ENCODE data around the gene LRBA.
A peak's percentile ranks its signal among the peaks of the same experiment; 100 is the strongest.
"Not testable (repeated sequence)": the region's sequence is repeated elsewhere in the genome, so short reads cannot be mapped to it uniquely, and the experiment has no call there.

Gene LRBA

DNA sequence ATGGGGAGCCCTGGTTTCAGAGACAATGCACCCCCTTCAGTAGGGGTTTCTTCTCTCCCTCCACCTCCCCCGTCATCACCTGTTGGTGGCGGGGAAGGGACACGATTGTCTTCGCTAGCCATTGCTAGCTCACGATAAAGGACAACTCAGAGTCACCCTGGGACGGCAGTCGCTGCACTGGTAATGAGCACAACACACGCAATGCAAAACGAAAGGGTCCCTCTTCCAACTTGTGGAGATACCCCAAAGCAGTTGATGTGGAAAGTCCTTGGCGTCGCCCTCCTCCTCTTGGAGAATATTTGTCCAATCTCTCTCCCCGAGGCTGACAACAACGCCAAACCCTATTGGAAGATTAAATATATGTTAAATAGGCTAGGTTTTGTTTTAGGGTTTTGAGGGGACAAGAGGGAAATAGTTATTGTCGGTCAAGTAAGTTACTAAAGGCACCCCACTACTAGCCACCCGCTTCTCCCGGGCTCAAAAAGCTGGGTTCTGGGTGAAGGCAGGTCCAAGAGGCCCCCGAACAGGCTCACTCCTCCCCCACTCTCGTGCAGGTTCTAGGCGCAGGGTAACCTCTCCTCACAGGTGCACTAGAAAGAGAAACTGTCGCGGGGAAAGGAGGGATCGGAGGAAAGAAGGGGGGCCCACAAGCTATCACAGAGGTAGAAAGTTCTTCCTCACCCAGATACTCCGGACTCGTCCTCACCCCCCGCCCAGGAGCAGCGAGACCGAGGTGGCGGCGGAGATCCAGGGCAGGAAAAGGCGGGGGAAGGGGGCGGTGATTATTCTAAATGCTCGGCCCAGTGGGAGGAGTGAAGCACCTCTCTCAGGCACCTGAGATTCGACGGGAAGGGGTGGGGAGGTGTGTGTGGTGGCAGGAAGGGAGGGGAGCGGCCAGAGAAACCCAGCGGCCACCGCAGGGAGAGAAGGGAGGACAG lies at the start of gene LRBA:
TSS of gene LRBA (minus strand) at position 764 of the 938 bp plus-strand sequence. CDS start at position 122, 642 bp downstream.
- DNase-seq (ENCODE audit: low read depth in 2 of 2) = peak; percentile 62 to 82

DNA sequence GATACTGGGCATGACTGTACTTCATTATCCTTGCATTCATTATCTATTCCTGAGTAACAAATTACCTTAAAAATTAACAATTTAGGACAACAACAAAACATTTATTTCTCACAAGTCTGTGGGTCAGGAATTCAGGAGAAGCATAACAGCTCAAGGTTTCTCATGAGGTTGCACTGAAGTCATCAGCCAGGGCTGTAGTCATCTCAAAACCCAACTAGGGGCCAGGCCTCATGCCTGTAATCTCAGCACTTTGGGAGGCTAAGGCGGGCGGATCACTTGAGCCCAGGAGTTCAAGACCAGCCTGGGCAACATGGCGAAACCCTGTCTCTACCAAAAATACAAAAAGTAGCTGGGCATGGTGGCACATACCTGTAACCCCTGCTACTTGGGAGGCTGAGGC lies 48.1 kb upstream of the LRBA start:
- not testable (repeated sequence) for DNase-seq (ENCODE audit: low read depth in 2 of 2)

DNA sequence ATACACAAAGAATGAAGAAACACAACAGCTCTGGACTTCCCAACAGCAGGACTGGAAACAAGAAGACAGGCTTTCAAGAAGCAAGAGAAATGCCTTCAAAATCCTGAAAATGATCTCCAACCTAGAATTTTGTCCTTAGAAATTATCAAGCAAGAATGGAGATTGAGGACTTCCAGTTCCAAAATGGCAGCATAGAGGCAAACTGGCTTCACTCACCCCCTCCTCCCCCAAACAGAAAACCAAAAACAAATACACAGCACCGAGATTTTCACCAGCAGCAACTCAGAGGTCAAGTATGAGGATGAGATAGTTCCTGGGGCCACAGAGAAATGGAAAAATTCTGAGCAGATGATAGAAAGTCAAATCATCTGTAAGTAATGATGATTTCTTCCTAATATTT lies 40.5 kb upstream of the LRBA start:
- DNase-seq (ENCODE audit: low read depth in 2 of 2) = no peak

DNA sequence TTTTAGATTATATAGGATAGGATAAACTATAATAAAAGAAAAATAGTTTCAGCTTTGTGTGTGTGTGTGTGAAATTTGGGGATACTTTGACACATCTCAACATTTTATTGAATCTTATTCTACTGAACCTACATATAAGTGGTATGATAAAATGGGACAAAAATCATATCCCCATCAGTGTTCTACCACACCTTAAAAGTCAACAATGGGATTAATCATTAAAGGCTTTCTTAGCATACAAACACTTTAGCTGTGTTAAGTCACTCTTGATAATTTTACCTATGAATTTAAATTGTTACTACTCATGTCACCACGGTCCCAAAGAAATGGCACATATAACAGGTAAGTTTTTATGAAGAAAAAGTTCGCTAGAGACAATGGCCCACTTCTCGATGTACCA lies 37.7 kb upstream of the LRBA start:
- DNase-seq (ENCODE audit: low read depth in 2 of 2) = no peak

- no peak for DNase-seq (ENCODE audit: low read depth in 2 of 2)
Measured at GRCh38 chr4:151049430-151049884, 34.4 kb upstream of the LRBA start.

- no peak for DNase-seq (ENCODE audit: low read depth in 2 of 2)
Measured at GRCh38 chr4:151048913-151049312, 33.8 kb upstream of the LRBA start.

- no peak for DNase-seq (ENCODE audit: low read depth in 2 of 2)
Measured at GRCh38 chr4:151046609-151047008, 31.5 kb upstream of the LRBA start.

DNA sequence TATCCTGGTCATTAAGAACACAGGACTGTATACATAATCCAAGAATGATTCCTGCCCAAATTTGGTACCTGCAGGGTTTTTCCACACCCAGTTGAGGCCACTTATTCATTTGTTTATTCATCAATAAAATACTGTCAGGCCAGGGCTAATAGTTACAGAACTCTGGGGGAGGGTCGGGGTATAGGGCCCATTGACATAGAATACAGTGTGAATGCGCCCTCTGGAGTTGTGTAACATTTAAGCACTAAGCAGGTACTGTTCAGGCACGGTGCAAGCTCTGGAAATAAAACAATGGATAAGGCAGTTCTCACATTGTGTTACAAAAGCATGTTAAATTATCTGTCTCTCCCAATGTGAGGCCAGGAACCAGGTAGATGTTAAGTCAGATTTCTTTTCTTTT lies 30.8 kb upstream of the LRBA start:
- DNase-seq (ENCODE audit: low read depth in 2 of 2) = no peak

GRCh38 chr4:151043803-151044515 lies 28.9 kb upstream of the LRBA start:
- DNase-seq (ENCODE audit: low read depth in 2 of 2) = no peak

- no peak for DNase-seq (ENCODE audit: low read depth in 2 of 2)
Measured at GRCh38 chr4:151039733-151040132, 24.6 kb upstream of the LRBA start.

DNA sequence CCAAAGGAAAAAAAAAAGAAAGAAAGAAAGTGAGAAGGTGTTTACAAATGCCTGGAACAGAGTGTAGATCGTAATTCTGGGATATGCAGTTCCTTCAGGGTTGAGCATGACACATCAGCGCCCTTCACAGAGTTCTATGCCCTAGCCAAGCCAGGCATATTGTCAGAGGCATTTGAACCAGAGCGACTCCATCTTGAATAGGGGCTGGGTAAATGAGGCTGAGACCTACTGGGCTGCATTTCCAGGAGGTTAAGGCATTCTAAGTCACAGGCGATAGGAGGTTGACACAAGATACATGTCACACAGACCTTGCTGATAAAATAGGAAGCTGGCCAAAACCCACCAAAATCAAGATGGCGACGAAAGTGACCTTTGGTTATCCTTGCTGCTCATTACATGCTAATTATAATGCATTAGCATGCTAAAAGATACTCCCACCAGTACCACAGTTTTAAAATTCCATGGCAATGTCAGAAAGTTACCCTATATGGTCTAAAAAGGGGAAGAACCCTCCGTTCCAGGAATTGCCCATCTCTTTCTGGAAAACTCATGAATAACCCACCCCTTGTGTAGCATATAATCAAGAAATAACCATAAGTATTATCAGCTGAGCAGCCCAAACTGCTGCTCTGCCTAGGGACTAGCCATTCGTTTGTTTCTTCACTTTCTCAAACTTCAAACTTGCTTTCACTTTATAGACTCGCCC lies 23.5 kb upstream of the LRBA start:
- DNase-seq (ENCODE audit: low read depth in 2 of 2) = no peak

GRCh38 chr4:151035911-151036310 lies 20.8 kb upstream of the LRBA start:
- no peak for DNase-seq (ENCODE audit: low read depth in 2 of 2)

DNA sequence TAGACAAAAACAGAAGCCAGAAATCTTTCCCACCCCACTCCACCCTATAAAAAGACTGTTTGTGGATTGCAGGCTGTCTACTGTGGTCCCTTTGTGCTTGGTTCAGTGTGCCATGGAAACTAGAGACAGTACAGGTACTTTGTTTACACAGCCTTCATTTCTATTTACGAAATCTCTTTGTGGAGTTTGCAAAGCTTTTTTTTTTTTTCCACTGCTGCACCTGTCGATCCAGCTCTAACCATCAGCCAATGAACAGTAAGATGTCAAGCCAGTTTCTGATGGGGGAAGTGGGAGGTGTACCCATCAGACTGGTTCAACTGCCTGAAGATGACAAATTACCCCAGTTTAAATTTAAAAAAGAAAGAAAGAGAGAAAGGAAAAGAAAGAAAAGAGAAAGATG lies 20.2 kb upstream of the LRBA start:
- DNase-seq (ENCODE audit: low read depth in 2 of 2) = no peak

GRCh38 chr4:151034829-151035228 lies 19.7 kb upstream of the LRBA start:
- DNase-seq (ENCODE audit: low read depth in 2 of 2) = no peak

GRCh38 chr4:151031831-151032605 lies 16.9 kb upstream of the LRBA start:
- no peak for DNase-seq (ENCODE audit: low read depth in 2 of 2)

DNA sequence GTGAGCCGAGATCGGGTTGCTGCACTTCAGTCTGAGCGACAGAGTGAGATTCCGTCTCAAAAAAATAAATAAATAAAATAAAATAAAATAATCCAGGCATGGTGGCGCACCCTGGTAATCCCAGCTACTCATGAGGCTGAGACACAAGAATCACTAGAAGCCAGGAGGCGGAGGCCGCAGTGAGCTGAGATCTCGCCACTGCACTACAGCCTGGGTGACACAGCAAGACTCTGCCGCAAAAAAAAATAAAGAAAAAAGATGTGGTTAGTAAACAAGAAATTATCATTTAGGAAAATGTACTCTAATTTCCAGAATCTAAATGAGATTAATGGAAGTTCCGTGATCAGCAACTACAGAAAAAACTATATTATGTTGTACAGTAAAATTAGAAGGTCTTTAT lies 14.5 kb upstream of the LRBA start:
- DNase-seq (ENCODE audit: low read depth in 2 of 2) = peak in 1 of 2 donors; percentile 22

DNA sequence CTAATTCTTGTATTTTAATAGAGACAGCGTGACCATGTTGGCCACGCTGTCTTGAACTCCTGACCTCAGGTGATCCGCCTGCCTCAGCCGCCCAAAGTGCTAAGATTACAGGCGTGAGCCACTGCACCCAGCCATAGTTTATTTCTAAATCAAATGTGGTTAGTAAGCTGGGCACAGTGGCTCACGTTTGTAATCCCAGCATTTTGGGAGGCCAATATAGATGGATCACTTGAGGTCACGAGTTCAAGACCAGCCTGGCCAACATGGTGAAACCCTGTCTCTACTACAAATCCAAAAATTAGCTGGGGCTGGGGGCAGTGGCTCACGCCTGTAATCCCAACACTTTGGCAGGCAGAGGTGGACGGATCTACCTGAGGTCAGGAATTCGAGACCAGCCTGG lies 13.9 kb upstream of the LRBA start:
- DNase-seq (ENCODE audit: low read depth in 2 of 2) = not testable (repeated sequence)

- DNase-seq (ENCODE audit: low read depth in 2 of 2) = no peak
Measured at GRCh38 chr4:151025759-151026158, 10.7 kb upstream of the LRBA start.

GRCh38 chr4:151022586-151022985 lies 7.5 kb upstream of the LRBA start:
- no peak for DNase-seq (ENCODE audit: low read depth in 2 of 2)

- DNase-seq (ENCODE audit: low read depth in 2 of 2) = no peak
Measured at GRCh38 chr4:151021637-151022334, 6.7 kb upstream of the LRBA start.
